T-helper 1 cell (primary cell): ENCODE measurements around the gene CIDEA.

Source experiments
- DNase-seq, 5 donors: peaks; one replicate each; pipeline ENCODE4 v3.0.0-alpha.2; 2012 to 2020

Gene CIDEA

GRCh38 chr18:12276736-12277554, 22.8 kb downstream of the CIDEA start:
- no peak for DNase-seq

DNA sequence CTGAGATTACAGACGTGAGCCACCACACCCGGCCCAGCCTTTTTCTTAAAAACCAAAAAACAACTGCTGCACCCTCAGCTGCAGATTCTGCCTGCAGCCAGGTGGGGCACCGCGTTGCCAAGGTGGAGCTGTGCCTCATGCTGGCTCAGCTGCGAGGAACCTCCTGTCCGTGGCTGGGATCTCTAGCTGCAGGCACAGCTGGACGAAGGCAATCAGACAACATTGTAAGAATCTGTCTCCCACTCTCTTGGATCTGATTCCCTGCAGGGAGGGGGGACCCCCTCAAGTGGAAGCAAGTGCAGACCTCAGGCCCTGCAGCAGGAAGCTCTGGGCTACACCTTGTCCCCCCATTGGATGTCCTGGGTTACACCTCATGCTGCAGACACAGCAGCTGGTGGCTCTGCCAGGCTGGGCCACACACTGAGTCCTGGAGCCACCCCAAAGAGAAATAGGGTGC, 24.1 kb downstream of the CIDEA start:
- DNase-seq, result no peak

DNA sequence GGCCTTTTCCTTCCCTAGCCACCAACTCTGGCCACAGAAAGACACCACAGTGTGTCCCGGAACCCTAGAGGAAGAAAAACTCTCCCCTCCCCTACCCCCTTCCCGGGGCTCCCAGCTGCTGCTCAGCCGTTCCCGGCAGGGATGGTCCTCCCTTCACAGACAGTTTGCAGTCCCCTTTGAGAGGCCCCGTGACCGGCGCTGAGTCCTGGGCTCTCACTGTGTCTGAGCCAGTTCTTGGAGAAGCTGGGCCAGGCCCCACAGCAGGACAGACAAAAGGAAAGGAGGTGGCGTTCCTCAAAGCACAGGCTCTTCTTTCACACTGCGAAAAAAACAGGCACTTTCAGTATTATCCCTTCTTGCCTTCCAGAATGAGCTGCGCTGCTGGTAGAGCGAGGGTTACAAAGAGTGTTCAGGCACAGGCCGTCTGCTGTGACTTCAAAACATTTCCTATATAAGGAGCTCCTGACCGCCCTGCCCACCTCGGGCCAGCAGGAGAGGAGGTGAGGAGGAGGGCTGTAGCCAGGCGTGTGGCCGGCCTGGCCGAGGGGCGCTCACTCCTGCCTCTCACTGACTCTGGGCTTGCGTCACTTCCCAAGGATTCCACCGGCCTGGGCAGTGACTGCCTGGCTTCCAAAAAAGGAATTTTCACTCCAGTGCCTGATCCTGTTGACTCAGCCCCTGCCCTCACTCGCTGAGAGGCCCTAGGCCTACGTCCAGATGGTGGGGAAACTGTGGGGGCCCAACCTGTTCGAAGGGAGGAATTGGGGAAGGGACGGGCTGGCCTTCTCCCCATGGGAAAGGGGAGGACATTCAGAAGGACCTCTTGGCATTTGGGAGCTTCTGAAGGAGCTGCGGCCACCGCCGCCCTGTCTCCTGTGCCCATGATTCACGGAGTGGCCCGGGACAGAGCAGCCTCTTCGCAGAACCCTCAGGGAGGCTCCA, 24.9 kb downstream of the CIDEA start:
- no peak for DNase-seq

- DNase-seq, result no peak
These were observed 25.8 kb downstream of the CIDEA start for GRCh38 chr18:12279781-12280531.

DNA sequence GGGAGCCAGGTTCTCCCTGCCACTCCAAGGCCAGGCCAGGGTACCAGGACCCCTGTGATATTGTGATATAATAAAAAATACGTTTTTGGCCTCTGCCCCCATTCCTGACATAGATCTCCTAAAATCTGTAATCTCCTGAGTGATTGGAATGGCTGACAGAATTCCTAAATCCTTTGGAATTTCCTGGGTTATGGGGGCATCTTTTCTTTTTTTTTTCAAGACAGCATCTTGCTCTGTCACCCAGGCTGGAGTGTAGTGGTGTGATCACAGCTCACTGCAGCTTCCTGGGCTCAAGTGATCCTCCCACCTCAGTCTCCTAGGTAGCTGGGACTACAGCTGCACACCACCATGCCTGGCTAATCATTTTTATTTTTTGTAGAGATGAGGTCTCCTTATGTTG, 27.7 kb downstream of the CIDEA start:
- DNase-seq, result no peak

- no peak for DNase-seq
These were observed 28.4 kb downstream of the CIDEA start for GRCh38 chr18:12282442-12283039.

DNA sequence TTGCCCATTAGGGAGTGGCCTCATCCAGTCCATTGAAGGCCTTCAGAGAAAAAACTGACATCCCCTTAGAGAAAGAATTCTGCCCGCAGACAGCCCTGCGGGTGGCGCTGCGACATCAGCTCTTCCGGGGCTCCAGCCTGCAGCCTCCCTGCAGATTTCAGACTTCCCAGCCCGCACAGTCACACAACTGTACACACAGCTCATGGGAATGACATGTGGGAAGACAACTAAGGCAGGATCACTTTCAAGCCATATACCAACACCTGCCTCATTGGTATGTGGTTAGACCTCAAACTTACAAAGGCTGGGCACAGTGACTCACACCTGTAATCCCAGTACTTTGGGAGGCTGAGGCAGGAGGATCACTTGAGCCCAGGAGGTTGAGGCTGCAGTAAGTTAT, 29.1 kb downstream of the CIDEA start:
- DNase-seq, result no peak

DNA sequence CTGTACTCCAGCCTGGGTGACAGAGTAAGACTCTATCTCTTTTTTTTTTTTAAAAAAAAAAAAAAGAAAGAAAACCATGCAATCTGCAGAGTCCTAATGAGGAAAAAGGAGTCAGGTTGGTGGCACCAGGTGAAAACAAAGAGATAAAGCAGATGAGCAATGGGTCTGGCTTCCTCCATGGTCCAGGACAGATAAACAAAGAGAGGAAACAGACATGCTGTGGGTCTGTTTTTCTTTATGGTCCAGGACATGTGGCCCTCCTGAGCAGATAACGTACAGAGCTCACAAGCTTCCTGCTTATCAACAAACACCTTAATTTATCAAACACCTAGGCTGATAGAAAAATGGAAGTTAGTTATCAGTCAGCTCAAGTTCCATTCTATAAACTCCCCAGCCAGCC, 29.5 kb downstream of the CIDEA start:
- DNase-seq, result no peak

GRCh38 chr18:12287131-12287681, 33.0 kb downstream of the CIDEA start:
- no peak for DNase-seq

DNA sequence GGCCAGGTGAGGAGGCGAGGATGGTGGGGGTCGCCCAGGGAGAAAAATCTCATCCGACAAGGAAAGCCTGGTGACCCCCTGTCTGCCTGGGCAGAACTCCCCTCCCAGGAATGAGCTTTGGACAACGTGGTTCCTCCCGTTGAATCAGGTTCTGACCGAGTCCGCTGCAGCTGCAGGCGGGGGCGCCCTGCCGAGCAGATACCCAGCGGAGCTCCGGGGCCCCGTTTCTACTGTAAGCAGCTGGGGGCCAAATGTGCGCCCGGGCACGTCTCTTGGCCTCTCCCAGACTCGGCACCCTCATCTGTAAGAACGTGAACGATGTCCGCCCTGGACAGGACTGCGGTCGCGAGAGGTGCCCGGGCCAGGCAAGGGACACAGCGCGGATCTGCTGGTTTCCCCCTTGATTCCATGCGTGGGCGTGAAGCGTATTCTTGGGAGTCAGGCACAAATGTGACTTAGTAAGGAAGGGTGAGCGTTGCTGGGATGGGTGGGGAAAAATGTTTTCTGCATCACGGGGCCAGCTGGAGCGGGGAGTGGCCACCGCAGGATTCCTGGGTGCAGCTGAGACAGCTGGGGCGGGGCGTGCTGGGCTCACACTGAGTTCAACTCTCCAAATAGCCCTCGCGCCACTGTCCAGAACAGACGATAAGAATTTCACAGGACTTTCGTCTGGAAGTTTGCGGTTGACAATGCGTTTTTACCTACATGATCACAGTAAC, 33.7 kb downstream of the CIDEA start:
- DNase-seq, result no peak

- DNase-seq, result no peak
These were observed 34.2 kb downstream of the CIDEA start for GRCh38 chr18:12288403-12288755.

GRCh38 chr18:12290086-12290485, 35.9 kb downstream of the CIDEA start:
- no peak for DNase-seq

DNA sequence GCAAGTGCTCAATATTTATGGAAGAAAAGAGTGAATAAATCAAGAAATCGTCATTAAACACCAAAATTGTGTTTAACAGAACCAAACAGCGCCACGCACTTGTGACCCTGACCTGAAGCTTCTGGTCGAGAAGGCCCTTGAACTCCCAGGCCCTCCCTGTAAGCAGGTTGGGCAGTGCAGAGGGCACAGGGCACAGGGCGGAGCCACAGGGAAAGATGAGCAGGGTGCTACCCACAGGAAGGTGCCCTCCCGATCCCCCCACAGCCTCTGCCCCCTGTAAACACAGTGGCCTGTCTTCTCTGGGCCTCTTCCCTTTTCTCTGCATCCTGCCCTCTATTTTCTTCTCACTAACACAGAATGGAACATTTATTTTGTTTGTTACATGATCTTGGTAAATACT, 37.0 kb downstream of the CIDEA start:
- no peak for DNase-seq

DNA sequence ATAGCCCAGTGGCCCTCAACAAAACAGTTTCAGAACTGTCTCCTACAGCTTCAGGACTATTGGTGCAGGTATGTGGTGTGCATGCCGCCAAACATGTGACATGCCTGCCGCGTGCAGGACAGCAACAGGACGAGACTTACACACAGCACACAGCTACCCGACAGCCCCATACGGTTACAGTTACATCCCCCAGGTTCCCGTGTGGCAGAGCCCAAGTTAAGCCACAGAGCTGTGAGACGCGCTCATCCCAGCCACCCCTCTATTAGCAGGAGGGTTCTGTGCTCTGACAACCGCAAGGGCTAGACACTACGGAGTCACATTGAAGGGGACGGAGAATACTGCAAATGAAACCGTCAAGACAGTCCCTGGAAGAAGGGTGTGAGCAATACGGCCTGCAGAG, 37.5 kb downstream of the CIDEA start:
- no peak for DNase-seq

DNA sequence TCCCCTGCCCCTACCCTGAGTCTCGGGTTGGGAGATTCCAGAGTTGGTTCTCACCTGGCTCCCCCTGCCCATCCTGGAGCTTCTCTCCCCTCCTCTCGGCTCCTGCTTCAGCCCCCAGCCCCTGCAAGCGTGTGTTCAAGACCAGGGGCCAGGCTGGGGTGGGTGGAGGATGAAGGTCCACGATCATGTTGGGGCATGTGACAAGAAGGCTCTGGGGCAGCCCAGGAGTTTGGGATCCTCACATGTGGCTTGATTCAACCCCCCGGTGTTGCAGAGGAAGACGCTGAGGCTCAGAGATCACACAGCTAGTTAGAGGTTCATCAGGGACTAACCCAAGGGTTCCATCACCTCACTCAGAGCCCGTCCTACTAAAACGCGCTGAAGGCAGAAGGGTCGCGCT, 39.7 kb downstream of the CIDEA start:
- no peak for DNase-seq

GRCh38 chr18:12295389-12296086, 41.4 kb downstream of the CIDEA start:
- no peak for DNase-seq

DNA sequence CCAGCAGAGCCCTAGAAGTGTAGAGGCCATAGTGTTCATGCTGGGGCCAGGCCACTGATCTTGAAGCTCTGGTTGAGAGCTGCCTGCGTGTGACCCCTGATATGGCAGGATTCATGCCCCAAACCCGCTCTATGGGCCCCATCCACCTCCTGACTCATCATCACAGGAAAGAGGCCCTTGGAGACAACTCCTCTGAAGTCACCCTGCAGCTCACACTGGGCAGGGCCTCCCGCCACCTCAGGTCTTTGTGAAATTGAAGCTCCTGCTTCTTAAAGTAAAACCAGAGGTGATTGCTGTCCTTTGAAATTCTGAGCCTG, 41.9 kb downstream of the CIDEA start:
- DNase-seq, result no peak

- DNase-seq, result no peak
These were observed 42.3 kb downstream of the CIDEA start for GRCh38 chr18:12296457-12296856.

DNA sequence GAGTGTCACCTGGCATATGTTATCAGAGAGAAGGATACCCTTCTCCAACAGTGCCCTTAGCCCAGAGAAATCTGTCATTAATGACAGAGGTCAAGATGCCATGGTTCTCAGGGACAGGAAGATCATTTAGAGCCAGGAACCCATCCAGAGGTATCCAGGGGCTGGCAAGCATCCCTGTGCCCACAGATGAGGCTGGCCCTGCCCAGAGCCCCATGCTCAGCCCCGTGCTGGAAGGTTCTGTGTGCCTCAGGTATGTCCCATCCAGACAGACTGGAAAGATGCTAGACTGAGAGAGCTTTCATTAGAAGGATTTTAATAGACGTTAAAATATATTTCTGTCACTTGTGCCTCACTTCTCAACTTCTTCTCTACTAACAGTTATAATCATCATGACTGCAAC, 45.7 kb downstream of the CIDEA start:
- no peak for DNase-seq

GRCh38 chr18:12301263-12302005, 47.3 kb downstream of the CIDEA start:
- no peak for DNase-seq
